Measurements from ENCODE around the gene NDST1.

Gene NDST1

GRCh38 chr5:150574818-150575547, 67.1 kb downstream of the NDST1 start:
- H3K27ac ChIP-seq = no peak overlapping the region
- CTCF ChIA-PET = interaction anchor here (0.6 kb wide), 3 partner anchors 81 to 134 kb away, joined by 3 to 4 read pairs (median 3); no protein-coding TSS in a partner anchor
- DNase-seq (ENCODE audit: low spot score) = no peak
- no peak for TF ChIP-seq CTCF (conservative IDR thresholded peaks at IDR 0.05; ENCODE audit: low read depth)
- POLR2A ChIA-PET (ENCODE audit: low non-redundant PET) = no interaction called here

- CTCF ChIA-PET = interaction anchor here (0.6 to 1.1 kb wide), 2 partner anchors 78 to 133 kb away, joined by 3 to 5 read pairs; no protein-coding TSS in a partner anchor
- no peak for TF ChIP-seq CTCF (conservative IDR thresholded peaks at IDR 0.05; ENCODE audit: low read depth)
- no peak for DNase-seq (ENCODE audit: low spot score)
- POLR2A ChIA-PET (ENCODE audit: low non-redundant PET) = no interaction called here
- H3K27ac ChIP-seq = no peak overlapping the region
These were observed 68.0 kb downstream of the NDST1 start for GRCh38 chr5:150575745-150576448.

GRCh38 chr5:150576449-150576949, 68.6 kb downstream of the NDST1 start:
- POLR2A ChIA-PET (ENCODE audit: low non-redundant PET) = no interaction called here
- no peak overlapping the region for H3K27ac ChIP-seq
- CTCF ChIA-PET = interaction anchor here (0.6 to 1.1 kb wide), 2 partner anchors 77 to 89 kb away, joined by 4 to 5 read pairs; no protein-coding TSS in a partner anchor

GRCh38 chr5:150577378-150578139, 69.6 kb downstream of the NDST1 start:
- H3K27ac ChIP-seq = no peak overlapping the region
- POLR2A ChIA-PET (ENCODE audit: low non-redundant PET) = no interaction called here
- CTCF ChIA-PET = interaction anchor here (0.6 to 0.7 kb wide), 2 partner anchors 18 to 245 kb away, joined by 3 read pairs; no protein-coding TSS in a partner anchor
- no peak for TF ChIP-seq CTCF (conservative IDR thresholded peaks at IDR 0.05; ENCODE audit: low read depth)
- no peak for DNase-seq (ENCODE audit: low spot score)

More at GRCh38 chr5:150576449-150576949, 68.6 kb downstream of the NDST1 start:
- DNase-seq (ENCODE audit: low spot score) = no peak
- TF ChIP-seq CTCF (conservative IDR thresholded peaks at IDR 0.05; ENCODE audit: low read depth) = no peak

- DNase-seq (ENCODE audit: low spot score) = no peak
- no peak overlapping the region for H3K27ac ChIP-seq
- TF ChIP-seq CTCF (conservative IDR thresholded peaks at IDR 0.05; ENCODE audit: low read depth) = no peak
- CTCF ChIA-PET = interaction anchor here (0.6 to 0.8 kb wide), 2 partner anchors 20 to 36 kb away, joined by 4 read pairs; no protein-coding TSS in a partner anchor
- POLR2A ChIA-PET (ENCODE audit: low non-redundant PET) = no interaction called here
These were observed 71.0 kb downstream of the NDST1 start for GRCh38 chr5:150578781-150579461.
